ENCODE measurements around the gene USF2. TPM values are rescaled to one million over a fixed set of nuclear protein-coding genes. Genes with fewer than 3 reads are reported as not detected.

Gene USF2
- total RNA-seq, 1 experiment from 2014 or later: 123 TPM

DNA sequence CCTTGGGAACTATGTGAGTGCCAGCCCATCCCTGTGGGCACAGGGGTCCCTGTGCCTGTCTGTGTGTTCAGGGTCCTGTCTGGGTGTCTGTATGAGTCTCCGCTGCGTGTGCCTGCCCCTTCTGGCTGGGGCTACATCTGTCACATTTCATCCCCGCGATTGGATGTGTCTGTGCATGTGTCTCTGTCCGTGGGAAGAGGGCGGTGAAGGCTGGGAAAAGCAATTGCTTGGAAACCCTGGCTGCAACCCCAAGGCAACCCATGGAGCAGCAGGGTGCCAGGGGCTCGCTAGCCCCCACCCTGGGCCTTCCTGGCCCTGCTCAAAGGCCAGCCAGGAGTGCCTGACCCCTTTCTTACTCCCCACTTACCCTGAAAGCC lies 24.6 kb downstream of the USF2 start:
- Histone ChIP-seq H3K56ac (ENCODE audit: insufficient read length, low read depth, low read length) (no peak overlapping the region), H3K4ac (ENCODE audit: low read depth, low read length) (no peak overlapping the region), H3K79me2 (ENCODE audit: insufficient read depth, low read length) (no peaks in the 10 kb centered on the region), H2BK5ac (ENCODE audit: insufficient read length, low read length) (no peak overlapping the region), H3K9ac (ENCODE audit: extremely low read depth, insufficient read length, low read length) (no peak overlapping the region), H2BK20ac (ENCODE audit: low read depth, low read length, poor library complexity, severe bottlenecking) (no peak overlapping the region), H3K27me3 (ENCODE audit: insufficient read depth, low read length) (no peaks in the 10 kb centered on the region), H2BK120ac (ENCODE audit: low read depth, low read length, poor library complexity, severe bottlenecking) (no peak overlapping the region), H2AK5ac (ENCODE audit: insufficient read length, low read length) (no peak overlapping the region), H3K18ac (ENCODE audit: insufficient read length, low read depth, low read length) (no peak overlapping the region), H4K8ac (replicated peaks; ENCODE audit: insufficient read length, low read depth, low read length) (no peak overlapping the region), H2BK12ac (ENCODE audit: insufficient read length, low read depth, low read length) (no peak overlapping the region), H3K4me2 (ENCODE audit: insufficient read depth, insufficient read length, low read length) (no peak overlapping the region), H3K23ac (ENCODE audit: insufficient read length, low read depth, low read length) (no peak overlapping the region), H3K23me2 (ENCODE audit: insufficient read length, low read depth, low read length, poor library complexity, severe bottlenecking) (no peaks in the 10 kb centered on the region), H3K27ac (ENCODE audit: insufficient read length, low read depth, low read length) (no peak overlapping the region), H4K5ac (ENCODE audit: insufficient read length, low read depth, low read length) (no peak overlapping the region), H3K4me1 (ENCODE audit: insufficient read depth, low read length) (no peaks in the 10 kb centered on the region), H4K20me1 (ENCODE audit: control insufficient read depth, insufficient read depth, insufficient read length) (no peaks in the 10 kb centered on the region), H3T11ph (ENCODE audit: low read length) (no peak overlapping the region), H2BK15ac (ENCODE audit: low read depth, low read length) (no peak overlapping the region), H3K79me1 (ENCODE audit: insufficient read depth, low read depth, low read length, poor library complexity, severe bottlenecking) (no peaks in the 10 kb centered on the region), H3K9me3 (ENCODE audit: control insufficient read depth, low read depth, low read length) (no peaks in the 10 kb centered on the region), H3K14ac (ENCODE audit: insufficient read depth, low read length) (no peak overlapping the region), H2AFZ (ENCODE audit: low read length) (no peak overlapping the region), H4K91ac (ENCODE audit: insufficient read length, low read depth, low read length) (no peak overlapping the region)
- no CpG with 5 or more reads among the region's 7 CpGs for WGBS (ENCODE audit: extremely low coverage, insufficient read length, low lambda C conversion rate)
- no peak overlapping the region for H3K4me3 Mint-ChIP-seq
- peaks cover 9% of the 10 kb centered on the region for H3K27me3 Mint-ChIP-seq (ENCODE audit: low read depth)
- DNase-seq: no peak
- no peaks in the 10 kb centered on the region for H3K36me3 Mint-ChIP-seq (ENCODE audit: insufficient read depth in 1 of 3, low read depth in 3 of 3)
- no peaks in the 10 kb centered on the region for H3K9me3 Mint-ChIP-seq
- peaks cover 17 to 25% of the 10 kb centered on the region in 2 experiments for H3K4me1 Mint-ChIP-seq
- no peak overlapping the region for H3K27ac Mint-ChIP-seq
- TF ChIP-seq, protein P1, sequence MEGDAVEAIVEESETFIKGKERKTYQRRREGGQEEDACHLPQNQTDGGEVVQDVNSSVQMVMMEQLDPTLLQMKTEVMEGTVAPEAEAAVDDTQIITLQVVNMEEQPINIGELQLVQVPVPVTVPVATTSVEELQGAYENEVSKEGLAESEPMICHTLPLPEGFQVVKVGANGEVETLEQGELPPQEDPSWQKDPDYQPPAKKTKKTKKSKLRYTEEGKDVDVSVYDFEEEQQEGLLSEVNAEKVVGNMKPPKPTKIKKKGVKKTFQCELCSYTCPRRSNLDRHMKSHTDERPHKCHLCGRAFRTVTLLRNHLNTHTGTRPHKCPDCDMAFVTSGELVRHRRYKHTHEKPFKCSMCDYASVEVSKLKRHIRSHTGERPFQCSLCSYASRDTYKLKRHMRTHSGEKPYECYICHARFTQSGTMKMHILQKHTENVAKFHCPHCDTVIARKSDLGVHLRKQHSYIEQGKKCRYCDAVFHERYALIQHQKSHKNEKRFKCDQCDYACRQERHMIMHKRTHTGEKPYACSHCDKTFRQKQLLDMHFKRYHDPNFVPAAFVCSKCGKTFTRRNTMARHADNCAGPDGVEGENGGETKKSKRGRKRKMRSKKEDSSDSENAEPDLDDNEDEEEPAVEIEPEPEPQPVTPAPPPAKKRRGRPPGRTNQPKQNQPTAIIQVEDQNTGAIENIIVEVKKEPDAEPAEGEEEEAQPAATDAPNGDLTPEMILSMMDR (conservative IDR thresholded peaks at IDR 0.05): no peak
